Esophagus squamous epithelium (tissue), 4 donors: ENCODE measurements around the gene ZSWIM4.
"Not testable (repeated sequence)": the region's sequence is repeated elsewhere in the genome, so short reads cannot be mapped to it uniquely, and the experiment has no call there.

Experiments used
- CTCF ChIP-seq, 6 experiments: fragments of 450-650 bp in 4 of 6; fragments of 200-600 bp in 2 of 6; sonication (generic) in 2 of 6; IDR thresholded peaks; one replicate each; pipeline ENCODE4 v1.5.1; 2016 to 2019; ENCODE audit warnings: antibody characterized with exemption in 6 of 6, mild to moderate bottlenecking in 4 of 6, moderate library complexity in 4 of 6
- POLR2A ChIP-seq, 4 donors: fragments of 450-650 bp; IDR thresholded peaks; one replicate each; pipeline ENCODE4 v1.6.1; 2017; ENCODE audit warnings: antibody characterized with exemption in 4 of 4, mild to moderate bottlenecking in 4 of 4, moderate library complexity in 3 of 4

GRCh38 chr19:13753622-13754021, 41.6 kb upstream of the ZSWIM4 start:
- not testable (repeated sequence) for TF ChIP-seq CTCF, POLR2A (IDR thresholded peaks at IDR 0.05)
